ENCODE data around the gene SEPTIN5.

The SEPTIN5 gene

DNA sequence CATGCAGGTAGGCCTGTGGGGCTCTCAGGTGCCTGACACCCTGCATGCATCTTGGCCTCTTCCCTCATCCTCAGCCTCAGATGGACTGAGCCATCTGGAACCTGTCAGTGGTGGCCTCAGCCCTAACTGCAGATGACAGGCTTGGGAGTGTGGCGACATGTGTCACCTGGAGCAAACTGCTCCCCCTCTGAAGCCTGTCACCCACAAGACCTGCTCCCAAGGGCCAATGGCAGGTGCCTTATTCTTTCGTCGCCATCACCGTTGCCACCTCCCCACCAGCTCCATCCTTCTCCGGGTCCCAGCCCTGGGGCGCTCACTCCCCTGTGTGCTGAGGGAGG lies 3.6 kb upstream of the SEPTIN5 start:
- H3F3A ChIP-seq (ENCODE audit: insufficient read depth), result no peaks in the 10 kb centered on the region

DNA sequence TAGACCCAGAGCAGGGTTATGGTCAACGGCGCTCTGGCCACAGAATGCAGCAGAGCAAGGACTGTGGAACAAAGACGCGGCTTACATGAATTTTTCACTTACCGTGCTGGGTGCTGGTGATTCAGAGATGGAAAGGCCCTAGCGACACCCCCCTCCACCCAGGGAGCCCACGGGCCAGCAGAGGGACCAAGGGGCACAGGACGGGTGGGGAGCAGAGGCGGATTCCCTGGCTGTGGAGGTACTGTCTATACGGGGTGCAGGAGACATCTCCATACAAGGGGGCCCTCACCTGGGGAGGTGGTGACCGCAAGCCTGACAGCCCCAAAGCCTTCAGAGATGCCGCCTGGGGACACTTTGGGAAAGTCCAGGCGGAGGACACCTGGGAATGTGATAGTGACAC lies 1.1 kb upstream of the SEPTIN5 start:
- Histone ChIP-seq H3K9me2 (replicated peaks; ENCODE audit: insufficient read depth, low read length) (no peaks in the 10 kb centered on the region), H3K27me3 (ENCODE audit: low read length) (no peaks in the 10 kb centered on the region), H4K20me1 (ENCODE audit: low read depth, low read length) (no peaks in the 10 kb centered on the region), H3K9ac (ENCODE audit: low read length) (no peak overlapping the region), H2AFZ (ENCODE audit: low read depth, low read length, severe bottlenecking) (no peak overlapping the region), H3K9me3 (ENCODE audit: insufficient read depth, low read length) (no peaks in the 10 kb centered on the region), H3K79me2 (ENCODE audit: insufficient read depth, low read length) (no peaks in the 10 kb centered on the region), H3F3A (ENCODE audit: insufficient read depth) (no peaks in the 10 kb centered on the region), H3K36me3 (ENCODE audit: low read length) (no peaks in the 10 kb centered on the region), H3K4me3 (ENCODE audit: insufficient read depth, low read length, poor library complexity, severe bottlenecking) (no peak overlapping the region), H3K4me2 (ENCODE audit: low read depth, low read length, poor library complexity, severe bottlenecking) (no peak overlapping the region), H3K27ac (ENCODE audit: low read depth, low read length) (no peak overlapping the region)
- no peak for TF ChIP-seq EZH2phosphoT487 (conservative IDR thresholded peaks at IDR 0.05; ENCODE audit: low read length)
- TF ChIP-seq, protein P1, sequence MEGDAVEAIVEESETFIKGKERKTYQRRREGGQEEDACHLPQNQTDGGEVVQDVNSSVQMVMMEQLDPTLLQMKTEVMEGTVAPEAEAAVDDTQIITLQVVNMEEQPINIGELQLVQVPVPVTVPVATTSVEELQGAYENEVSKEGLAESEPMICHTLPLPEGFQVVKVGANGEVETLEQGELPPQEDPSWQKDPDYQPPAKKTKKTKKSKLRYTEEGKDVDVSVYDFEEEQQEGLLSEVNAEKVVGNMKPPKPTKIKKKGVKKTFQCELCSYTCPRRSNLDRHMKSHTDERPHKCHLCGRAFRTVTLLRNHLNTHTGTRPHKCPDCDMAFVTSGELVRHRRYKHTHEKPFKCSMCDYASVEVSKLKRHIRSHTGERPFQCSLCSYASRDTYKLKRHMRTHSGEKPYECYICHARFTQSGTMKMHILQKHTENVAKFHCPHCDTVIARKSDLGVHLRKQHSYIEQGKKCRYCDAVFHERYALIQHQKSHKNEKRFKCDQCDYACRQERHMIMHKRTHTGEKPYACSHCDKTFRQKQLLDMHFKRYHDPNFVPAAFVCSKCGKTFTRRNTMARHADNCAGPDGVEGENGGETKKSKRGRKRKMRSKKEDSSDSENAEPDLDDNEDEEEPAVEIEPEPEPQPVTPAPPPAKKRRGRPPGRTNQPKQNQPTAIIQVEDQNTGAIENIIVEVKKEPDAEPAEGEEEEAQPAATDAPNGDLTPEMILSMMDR (IDR thresholded peaks at IDR 0.05; ENCODE audit: insufficient read depth, low read length, poor library complexity, severe bottlenecking), result no peak

More for the DNA sequence above, 3.6 kb upstream of the SEPTIN5 start:
- Histone ChIP-seq H3K9ac (ENCODE audit: low read length) (no peak overlapping the region), H3K79me2 (ENCODE audit: insufficient read depth, low read length) (no peaks in the 10 kb centered on the region), H3K9me3 (ENCODE audit: insufficient read depth, low read length) (no peaks in the 10 kb centered on the region), H4K20me1 (ENCODE audit: low read depth, low read length) (no peaks in the 10 kb centered on the region), H3K4me3 (ENCODE audit: insufficient read depth, low read length, poor library complexity, severe bottlenecking) (no peak overlapping the region), H3K9me2 (replicated peaks; ENCODE audit: insufficient read depth, low read length) (no peaks in the 10 kb centered on the region), H3K27ac (ENCODE audit: low read depth, low read length) (no peak overlapping the region), H3K4me2 (ENCODE audit: low read depth, low read length, poor library complexity, severe bottlenecking) (no peak overlapping the region), H3K27me3 (ENCODE audit: low read length) (no peaks in the 10 kb centered on the region), H3K36me3 (ENCODE audit: low read length) (no peaks in the 10 kb centered on the region), H2AFZ (ENCODE audit: low read depth, low read length, severe bottlenecking) (no peak overlapping the region)
- TF ChIP-seq EZH2phosphoT487 (conservative IDR thresholded peaks at IDR 0.05; ENCODE audit: low read length), result no peak
- TF ChIP-seq, protein P1 (IDR thresholded peaks at IDR 0.05; ENCODE audit: insufficient read depth, low read length, poor library complexity, severe bottlenecking), result no peak

DNA sequence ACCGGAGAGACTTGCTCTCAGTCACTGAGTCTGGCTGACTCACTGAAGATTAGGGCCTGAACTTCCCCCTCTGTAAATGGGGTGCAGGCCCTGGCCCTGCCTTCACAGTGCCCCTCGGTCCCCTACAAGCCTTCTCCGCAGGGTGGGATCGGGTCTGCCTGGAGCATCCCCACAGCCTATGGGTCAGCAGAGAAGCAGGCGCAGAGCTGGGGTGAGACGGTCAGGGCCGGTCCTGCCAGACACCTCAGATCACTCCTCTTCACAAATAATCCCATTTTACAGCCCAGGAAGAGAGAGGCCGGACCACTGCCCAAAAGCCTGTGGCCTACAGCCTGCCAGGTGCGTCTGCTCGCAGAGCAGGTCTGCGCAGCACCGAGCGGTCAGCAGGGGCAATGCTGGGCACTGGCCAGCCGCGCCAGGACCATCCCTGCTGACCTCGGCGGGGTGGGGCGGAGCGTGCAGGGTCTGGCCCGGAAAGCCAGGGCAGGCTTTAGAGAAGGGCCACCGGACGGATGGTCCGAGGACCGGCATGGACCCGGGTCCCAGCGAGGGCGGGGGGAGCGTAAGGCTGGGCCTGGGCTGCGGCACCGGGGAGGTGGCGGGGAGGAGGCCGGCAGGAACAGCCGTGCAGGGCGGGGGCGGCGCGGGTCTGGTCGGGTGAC lies 522 bp upstream of the SEPTIN5 start:
- Histone ChIP-seq H3K9me2 (replicated peaks; ENCODE audit: insufficient read depth, low read length) (no peaks in the 10 kb centered on the region), H2AFZ (ENCODE audit: low read depth, low read length, severe bottlenecking) (no peak overlapping the region), H3K4me2 (ENCODE audit: low read depth, low read length, poor library complexity, severe bottlenecking) (no peak overlapping the region), H3K36me3 (ENCODE audit: low read length) (no peaks in the 10 kb centered on the region), H3K27ac (ENCODE audit: low read depth, low read length) (no peak overlapping the region), H3F3A (ENCODE audit: insufficient read depth) (no peaks in the 10 kb centered on the region), H3K4me3 (ENCODE audit: insufficient read depth, low read length, poor library complexity, severe bottlenecking) (no peak overlapping the region), H3K9me3 (ENCODE audit: insufficient read depth, low read length) (no peaks in the 10 kb centered on the region), H3K9ac (ENCODE audit: low read length) (no peak overlapping the region), H3K79me2 (ENCODE audit: insufficient read depth, low read length) (no peaks in the 10 kb centered on the region), H4K20me1 (ENCODE audit: low read depth, low read length) (no peaks in the 10 kb centered on the region), H3K27me3 (ENCODE audit: low read length) (no peaks in the 10 kb centered on the region)
- TF ChIP-seq EZH2phosphoT487 (conservative IDR thresholded peaks at IDR 0.05; ENCODE audit: low read length), result no peak
- TF ChIP-seq, protein P1 (IDR thresholded peaks at IDR 0.05; ENCODE audit: insufficient read depth, low read length, poor library complexity, severe bottlenecking), result no peak

Data from SU-DHL-6 (cell line).